Endothelial cell of umbilical vein (primary cell): Measurements from ENCODE around the gene SH3RF1. TPM values are rescaled to one million over a fixed set of nuclear protein-coding genes. Genes with fewer than 3 reads are reported as not detected.

Source experiments
- BruUV-seq: library from RNA; stranded (reverse); fragments of 400-500 nt; replicated peaks from 2 replicates; lab custom pipeline; 2021; lab: Mats Ljungman, UMichigan
- CTCF ChIA-PET: fragments of 300-600, 350-600 bp; sonication (Branson Sonifier 250); formaldehyde crosslinking; loops from one replicate; lab custom pipeline; 2021; ENCODE audit warnings: antibody characterized with exemption, inconsistent platforms; lab: Charles Lee
- POLR2A ChIA-PET: fragments of 300-600, 350-600 bp; sonication (Branson Sonifier 250); formaldehyde crosslinking; loops from one replicate; lab custom pipeline; 2021; ENCODE audit warnings: antibody characterized with exemption, inconsistent platforms; lab: Charles Lee
- DNase-seq: peaks from one replicate; pipeline ENCODE4 v3.0.0-alpha.2; 2011; ENCODE audit warnings: low read depth, low spot score
- FAIRE-seq: peaks from 2 replicates; lab custom pipeline; 2011; peaks lifted over from hg19 to GRCh38; lab: Jason Lieb, UNC
- H2AFZ ChIP-seq: 2 replicates; pipeline ENCODE4 v1.6.0; 2012; ENCODE audit warnings: low read depth, low read length, control low read depth, inconsistent platforms
- H3K27ac ChIP-seq: 2 replicates; pipeline ENCODE4 v1.5.1; 2011; ENCODE audit warnings: low read depth, mild to moderate bottlenecking, control low read depth, low read length, moderate library complexity; ENCODE audit not compliant: insufficient read depth
- H3K27me3 ChIP-seq, 2 experiments: 2 replicates each; pipeline versions ENCODE4 v1.6.0 to v1.6.1; 2011; ENCODE audit warnings: low read length in 2 of 2, mixed read lengths in 1 of 2; ENCODE audit not compliant: control insufficient read depth in 2 of 2, insufficient read depth in 2 of 2
- H3K36me3 ChIP-seq, 2 experiments: 2 replicates in 1 of 2; 3 replicates in 1 of 2; pipeline ENCODE4 v1.5.1; 2011; ENCODE audit warnings: low read length in 2 of 2, mild to moderate bottlenecking in 1 of 2, moderate library complexity in 1 of 2; ENCODE audit not compliant: control insufficient read depth in 2 of 2, insufficient read depth in 2 of 2; ENCODE audit errors: extremely low read depth in 1 of 2
- H3K4me1 ChIP-seq: 3 replicates; pipeline ENCODE4 v1.5.1; 2011; ENCODE audit warnings: mild to moderate bottlenecking, low read length; ENCODE audit not compliant: control insufficient read depth, insufficient read depth; ENCODE audit errors: extremely low read depth
- H3K4me2 ChIP-seq: 2 replicates; pipeline ENCODE4 v1.6.1; 2011; ENCODE audit warnings: low read length, control low read depth, mixed read lengths; ENCODE audit not compliant: insufficient read depth
- H3K4me3 ChIP-seq, 3 experiments: fragments of 200-600 bp in 1 of 3; sonication (generic), shearing (Covaris generic) in 1 of 3; replicated peaks in 1 of 3; 2 replicates each; pipeline ENCODE4 v1.5.1; 2011 to 2016; ENCODE audit warnings: control low read depth in 3 of 3, low read length in 3 of 3, mild to moderate bottlenecking in 2 of 3, inconsistent platforms in 1 of 3, low read depth in 1 of 3, moderate library complexity in 1 of 3; ENCODE audit not compliant: insufficient read depth in 1 of 3
- H3K79me2 ChIP-seq: 2 replicates; pipeline ENCODE4 v1.6.0; 2012; ENCODE audit warnings: low read length, inconsistent platforms; ENCODE audit not compliant: control insufficient read depth, insufficient read depth
- H3K9ac ChIP-seq: replicated peaks from 2 replicates; pipeline ENCODE3; 2011; ENCODE audit warnings: low read length, control low read depth; ENCODE audit not compliant: insufficient read depth; ENCODE audit errors: extremely low read depth
- H3K9me1 ChIP-seq: replicated peaks from 3 replicates; pipeline ENCODE4 v1.6.0; 2011; ENCODE audit warnings: mild to moderate bottlenecking, low read length; ENCODE audit not compliant: control insufficient read depth, insufficient read depth; ENCODE audit errors: extremely low read depth
- H3K9me3 ChIP-seq: replicated peaks from 2 replicates; pipeline ENCODE4 v1.5.1; 2012; ENCODE audit warnings: low read length, inconsistent platforms; ENCODE audit not compliant: control insufficient read depth, insufficient read depth
- H4K20me1 ChIP-seq: replicated peaks from 2 replicates; pipeline ENCODE3; 2011; ENCODE audit warnings: mild to moderate bottlenecking, low read length; ENCODE audit not compliant: control insufficient read depth, insufficient read depth; ENCODE audit errors: extremely low read depth
- CTCF ChIP-seq, 2 donors: IDR thresholded peaks; 1 replicate in 1 of 2; 2 replicates in 1 of 2; pipeline ENCODE4 v1.5.1; 2011; ENCODE audit warnings: low read length in 2 of 2, mild to moderate bottlenecking in 2 of 2, moderate library complexity in 2 of 2, control low read depth in 1 of 2, inconsistent platforms in 1 of 2, low read depth in 1 of 2; ENCODE audit not compliant: insufficient read depth in 1 of 2; ENCODE audit errors: extremely low read depth in 1 of 2
- EZH2 ChIP-seq: IDR thresholded peaks from 2 replicates; pipeline ENCODE4 v1.6.1; 2012; ENCODE audit warnings: borderline replicate concordance, low read depth, mild to moderate bottlenecking, moderate library complexity, low read length, inconsistent platforms; ENCODE audit not compliant: severe bottlenecking
- FOS ChIP-seq: IDR thresholded peaks from 2 replicates; pipeline ENCODE4 v1.6.1; 2011; ENCODE audit warnings: mild to moderate bottlenecking, low read length, moderate library complexity, borderline replicate concordance; ENCODE audit not compliant: insufficient read depth
- GATA2 ChIP-seq: IDR thresholded peaks from 2 replicates; pipeline ENCODE4 v1.7.0; 2011; ENCODE audit warnings: low read depth, mild to moderate bottlenecking, moderate library complexity, mixed read lengths, low read length; ENCODE audit not compliant: insufficient read length, insufficient read depth
- JUN ChIP-seq: IDR thresholded peaks from 2 replicates; pipeline ENCODE4 v1.6.1; 2011; ENCODE audit warnings: borderline replicate concordance, low read depth; ENCODE audit not compliant: insufficient read length, insufficient read depth
- MAX ChIP-seq: IDR thresholded peaks from 2 replicates; pipeline ENCODE4 v1.6.1; 2011; ENCODE audit not compliant: insufficient read depth, insufficient read length
- MYC ChIP-seq: IDR thresholded peaks from one replicate; pipeline ENCODE4 v1.6.1; 2011; ENCODE audit warnings: mild to moderate bottlenecking, low read depth, low read length
- POLR2A ChIP-seq: IDR thresholded peaks from 2 replicates; pipeline ENCODE4 v1.6.1; 2012; ENCODE audit warnings: low read depth, mild to moderate bottlenecking, control low read depth, low read length
- POLR2AphosphoS5 ChIP-seq: IDR thresholded peaks from 2 replicates; pipeline ENCODE4 v1.6.1; 2012; ENCODE audit warnings: low read depth, mild to moderate bottlenecking, control low read depth, low read length, moderate library complexity; ENCODE audit not compliant: insufficient read depth
- dilution Hi-C: fragments of 300-500 bp; cut with MboI; formaldehyde crosslinking; loops from one replicate; pipeline ENCODE4 v1.15.0; 2019; ENCODE audit warnings: low sequenced_read_pairs; ENCODE audit not compliant: extremely low pct_ligation_motif_present
- intact Hi-C: fragments of 100-400 bp; cut with micrococcal nuclease; formaldehyde crosslinking; loops from one replicate; pipeline ENCODE4 v1.10.0; 2022
- polyA plus RNA-seq, 4 experiments: library from polyadenylated mRNA; depleted of rRNA in 3 of 4; stranded (reverse) in 3 of 4; unstranded in 1 of 4; fragments of >200 nt; gene quantifications; 2 replicates each; pipeline versions ENCODE4 v1.2.1 to v1.2.3, GENCODE V29; 2011 to 2012; ENCODE audit warnings: missing spikeins in 1 of 4
- total RNA-seq: library from RNA; stranded (reverse); gene quantifications from 2 replicates; pipeline ENCODE4 v1.2.3, GENCODE V29; 2021

SH3RF1 gene
- total and polyA plus RNA-seq, 2 donors (not counting 3 experiments of a cell fraction or from before 2014, with no cell fraction given), result 16.2 to 24.9 TPM

GRCh38 chr4:169084954-169085353 lies 185.8 kb downstream of the SH3RF1 start:
- Histone ChIP-seq H3K79me2 (no peaks in the 10 kb centered on the region), H3K9ac (no peak overlapping the region), H4K20me1 (no peaks in the 10 kb centered on the region), H3K4me1 (peaks cover 14% of the 10 kb centered on the region), H3K4me2 (no peak overlapping the region), H3K4me3 (no peak overlapping the region), H3K27ac (no peak overlapping the region), H2AFZ (no peak overlapping the region), H3K27me3 (no peaks in the 10 kb centered on the region), H3K9me3 (no peaks in the 10 kb centered on the region), H3K36me3 (no peaks in the 10 kb centered on the region), H3K9me1 (no peaks in the 10 kb centered on the region)
- FAIRE-seq (no peak), DNase-seq (no peak)
- no peak for TF ChIP-seq POLR2A
- TF ChIP-seq MAX, result no peak
- no peak for TF ChIP-seq POLR2AphosphoS5
- no peak for TF ChIP-seq GATA2
- TF ChIP-seq JUN, result no peak
- no peak for TF ChIP-seq FOS
- no peak for TF ChIP-seq CTCF (IDR thresholded peaks at IDR 0.05; ENCODE audit: extremely low read depth in 1 of 2, insufficient read depth in 1 of 2, low read depth in 1 of 2, low read length in 2 of 2)
- TF ChIP-seq EZH2, result no peak
- no peak for TF ChIP-seq MYC
- ChIA-PET CTCF (interaction anchor here (1.1 to 1.4 kb wide), 2 partner anchors 13 kb away, joined by 3 to 4 read pairs; no protein-coding TSS in a partner anchor), POLR2A (no interaction called here)
- dilution Hi-C loops (no loop called here), intact Hi-C loops (no loop called here)
- BruUV-seq, result no TSS peak
